ENCODE data around the gene LY6G5C. TPM values are rescaled to one million over a fixed set of nuclear protein-coding genes. Genes with fewer than 3 reads are reported as not detected.

LY6G5C gene
- total RNA-seq, 1 experiment from 2014 or later = 1.3 TPM

DNA sequence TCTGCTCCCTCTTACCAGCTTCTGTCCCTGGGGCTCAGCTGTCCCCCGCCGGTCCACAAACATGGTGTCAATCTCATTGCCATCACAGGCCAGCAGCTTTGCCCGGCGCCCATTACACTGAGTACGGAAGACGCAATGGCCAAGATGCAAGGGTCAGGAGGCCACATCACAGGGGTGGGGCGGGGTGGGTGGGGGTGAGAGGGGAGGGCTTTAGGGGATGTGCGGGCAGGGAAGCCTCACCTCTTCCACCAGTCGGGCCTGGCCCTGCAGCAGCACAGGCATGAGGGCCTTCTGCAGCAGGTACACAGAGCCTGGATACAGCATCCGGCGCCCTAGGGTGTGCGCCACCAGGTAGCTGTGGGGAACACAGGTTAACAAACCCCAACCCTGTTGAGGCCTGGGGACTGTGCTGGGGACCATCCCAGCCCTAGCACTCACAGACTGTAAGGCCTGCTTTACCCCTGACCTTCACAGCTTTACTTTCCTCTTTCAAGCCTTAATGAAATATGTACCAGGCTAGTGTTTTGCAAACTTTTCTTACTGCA lies 10.8 kb upstream of the LY6G5C start:
- no peak for DNase-seq (ENCODE audit: extremely low read depth, low read depth)

DNA sequence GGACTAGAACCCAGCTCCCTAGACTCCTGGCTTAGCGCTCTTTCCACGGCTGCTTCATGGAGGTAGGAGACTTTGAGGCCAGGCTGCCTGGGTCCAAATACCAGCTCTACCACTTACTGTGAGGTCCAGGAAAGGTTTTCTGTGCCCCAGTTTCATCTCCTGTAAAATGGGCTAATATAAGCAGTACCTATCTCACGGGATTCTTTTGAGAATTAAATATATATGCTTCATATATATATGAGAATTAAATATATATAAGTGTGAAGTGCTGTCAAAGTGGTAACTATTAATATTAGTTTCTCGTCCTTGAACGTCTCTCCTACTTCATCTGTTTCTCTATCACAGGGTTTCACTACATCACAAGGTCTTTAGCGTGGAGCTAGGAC lies 10.2 kb upstream of the LY6G5C start:
- DNase-seq (ENCODE audit: extremely low read depth, low read depth) = no peak

DNA sequence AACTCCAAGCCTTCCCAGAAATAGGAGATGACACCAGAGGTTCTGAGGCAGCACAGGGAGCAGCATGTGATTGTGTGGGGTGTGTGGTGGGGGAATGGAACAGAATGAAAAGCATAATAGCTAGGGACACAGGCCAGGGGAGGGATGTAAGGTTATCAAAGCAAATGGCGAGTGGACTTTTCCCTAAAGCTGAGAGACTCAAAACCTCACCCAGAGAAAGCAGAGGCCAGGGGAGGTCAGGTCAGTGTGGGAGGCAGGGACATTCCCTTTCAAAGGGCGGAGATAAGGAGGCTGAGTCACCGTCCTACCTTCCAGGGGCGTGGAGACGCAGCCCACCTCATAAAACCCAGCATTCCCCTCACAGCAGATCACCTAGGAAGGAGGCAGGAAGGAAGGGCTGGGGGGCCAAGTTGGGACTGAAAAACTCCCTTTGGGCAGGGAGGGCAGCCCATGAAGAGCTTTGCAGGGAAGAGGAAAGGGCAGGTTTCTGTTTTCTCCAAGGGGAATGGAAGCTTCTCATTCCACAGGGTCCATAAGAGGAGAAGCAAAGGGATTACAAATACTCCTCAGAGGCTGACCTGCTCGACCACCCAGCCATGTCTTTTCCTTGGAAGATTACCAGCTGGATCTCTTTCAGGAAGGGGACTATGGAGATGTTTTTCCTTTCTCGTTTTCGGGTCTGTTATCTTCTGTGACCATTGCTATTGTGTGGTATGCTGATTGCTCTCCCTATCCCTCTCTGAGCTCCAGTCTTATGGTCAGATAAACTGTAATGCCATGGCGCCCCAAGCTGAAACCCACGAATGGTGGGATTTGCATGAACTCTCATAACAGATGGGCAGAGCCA lies 9.6 kb upstream of the LY6G5C start:
- DNase-seq (ENCODE audit: extremely low read depth, low read depth) = no peak

DNA sequence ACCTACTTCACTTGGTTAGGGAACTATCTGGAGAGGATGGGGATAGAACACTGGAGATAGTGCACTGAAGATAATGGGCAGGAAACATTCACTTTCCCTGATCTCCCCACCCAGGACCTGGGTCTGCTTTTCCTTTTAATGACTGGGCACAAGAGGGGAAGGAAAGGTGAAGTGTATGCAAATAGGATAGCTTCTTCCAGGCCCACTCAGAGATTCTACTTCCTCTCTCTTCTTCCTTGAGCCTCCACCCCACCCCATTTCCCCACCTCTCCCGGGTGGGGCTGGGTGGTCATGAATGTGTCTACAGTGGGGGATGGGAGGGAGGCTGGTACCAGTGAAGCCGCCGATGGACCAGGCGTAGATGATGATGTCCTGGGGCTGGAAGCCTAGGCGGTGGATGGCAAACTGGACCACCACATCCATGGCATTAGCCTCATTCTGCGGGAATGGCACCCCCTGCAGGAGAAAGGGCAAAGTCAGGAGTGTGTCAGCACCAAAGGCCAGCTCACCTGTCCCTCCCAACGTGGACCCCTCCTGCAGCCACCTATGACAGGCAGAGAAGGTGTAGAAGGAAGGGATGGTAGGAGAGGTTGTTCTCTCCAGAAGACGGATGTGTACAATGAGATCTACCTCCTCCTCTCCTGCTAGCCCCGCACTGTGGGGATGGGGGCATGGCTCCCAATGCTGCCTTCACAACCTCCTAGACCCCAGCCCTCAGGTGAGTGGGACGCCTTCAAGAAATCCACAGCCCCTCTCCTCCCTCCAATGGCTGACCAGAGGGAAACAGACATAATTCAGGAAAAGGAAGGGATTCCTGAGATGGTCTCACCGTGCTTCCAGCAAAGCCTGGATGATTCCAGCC lies 8.6 kb upstream of the LY6G5C start:
- DNase-seq (ENCODE audit: extremely low read depth, low read depth) = no peak

DNA sequence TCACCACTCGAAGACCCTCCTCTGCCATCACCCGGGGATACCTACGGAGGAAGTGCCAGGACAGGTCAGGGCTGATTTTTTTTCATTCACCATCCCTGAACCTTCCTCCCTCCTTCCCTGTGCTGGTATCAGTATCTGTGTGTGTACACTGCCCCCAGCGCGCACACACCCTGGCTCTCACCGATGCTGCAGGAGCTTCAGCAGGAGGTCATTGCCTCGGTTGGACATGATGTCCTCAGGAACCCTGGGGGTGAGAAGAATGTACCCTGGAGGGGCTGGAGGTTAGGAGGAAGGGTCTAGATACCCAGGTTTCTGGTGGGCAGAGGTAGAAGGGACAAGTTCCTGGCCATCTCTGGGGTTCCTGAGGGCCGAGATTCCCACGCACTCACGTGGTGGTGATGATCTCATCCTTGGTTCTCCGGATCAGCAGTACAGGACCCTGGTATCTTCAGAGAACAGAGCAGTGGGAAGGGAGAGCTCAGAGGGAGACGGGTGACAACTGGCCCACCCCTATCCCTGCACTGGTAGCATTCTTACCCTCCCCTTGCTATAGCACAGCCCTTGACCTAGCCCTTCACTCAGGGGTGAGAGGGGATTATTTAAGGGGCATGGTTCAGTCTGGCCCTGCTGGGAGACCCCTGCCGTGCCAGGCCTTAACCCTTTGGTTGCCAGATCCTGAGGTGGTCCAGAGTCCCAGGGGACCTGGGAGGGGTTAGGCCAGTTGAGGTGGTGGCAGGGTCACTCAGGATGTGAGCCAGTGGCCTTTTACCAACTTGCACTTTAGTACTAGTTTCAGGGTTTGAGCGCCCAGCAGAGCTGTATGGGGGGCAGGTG lies 7.2 kb upstream of the LY6G5C start:
- DNase-seq (ENCODE audit: extremely low read depth, low read depth) = no peak

DNA sequence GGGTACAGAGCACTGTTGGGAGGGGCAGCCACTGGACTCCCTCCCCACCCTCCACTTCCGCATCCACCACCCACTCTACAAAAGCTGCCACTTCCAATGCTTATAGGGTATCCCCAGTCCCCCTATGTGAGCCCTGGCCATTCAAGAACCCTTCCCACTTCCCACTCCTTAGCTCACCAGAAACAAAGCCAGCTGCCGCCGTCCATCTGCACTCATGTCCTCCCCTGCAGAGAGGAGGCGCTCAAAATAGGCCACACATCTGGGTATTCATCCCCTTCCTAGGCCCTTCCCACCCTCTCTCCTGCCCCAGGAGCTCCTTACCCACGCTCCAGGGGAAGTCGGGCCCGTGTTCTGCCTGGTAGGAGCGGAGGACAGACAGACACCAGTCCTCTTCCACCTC lies 6.5 kb upstream of the LY6G5C start:
- DNase-seq (ENCODE audit: extremely low read depth, low read depth) = no peak

DNA sequence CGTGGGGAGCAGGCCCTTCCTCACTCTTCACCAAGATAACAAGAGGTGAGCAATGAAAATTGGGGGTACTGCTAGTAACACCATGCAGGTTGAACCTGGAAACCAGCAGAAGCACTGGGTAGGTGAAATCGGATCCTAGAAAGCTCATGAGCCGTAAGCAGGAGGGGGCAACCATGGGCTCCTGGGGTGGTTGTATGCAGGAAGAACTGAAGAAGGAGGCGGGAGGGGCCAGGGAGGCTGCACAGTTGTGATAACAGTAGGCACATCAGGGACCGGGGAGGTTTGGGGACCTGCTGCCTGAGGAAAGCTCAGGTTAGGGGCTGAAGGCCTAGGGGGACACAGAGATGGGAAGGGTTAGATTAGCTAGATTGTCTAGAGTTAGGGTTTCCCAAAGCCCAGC lies 5.6 kb upstream of the LY6G5C start:
- DNase-seq (ENCODE audit: extremely low read depth, low read depth) = no peak

DNA sequence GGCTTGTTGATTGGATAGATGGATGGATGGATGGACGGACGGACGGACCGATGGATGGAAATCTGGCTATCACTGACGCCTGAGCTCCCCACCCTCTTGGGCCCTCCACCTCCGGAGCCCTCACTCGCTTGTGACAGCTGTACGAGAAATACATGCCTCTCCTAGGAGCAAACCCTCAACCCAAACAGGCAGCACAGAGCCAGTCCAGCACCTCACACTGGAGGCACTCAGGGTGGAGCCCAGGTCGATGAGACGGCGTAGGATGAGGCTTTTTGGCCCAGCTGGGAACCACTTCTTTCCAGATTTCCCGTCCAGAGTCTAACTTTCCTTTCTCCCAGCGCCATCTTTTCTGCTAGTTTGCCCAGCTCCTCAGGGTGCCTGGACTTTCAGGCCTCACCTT lies 2.7 kb upstream of the LY6G5C start:
- no peak for DNase-seq (ENCODE audit: extremely low read depth, low read depth)

DNA sequence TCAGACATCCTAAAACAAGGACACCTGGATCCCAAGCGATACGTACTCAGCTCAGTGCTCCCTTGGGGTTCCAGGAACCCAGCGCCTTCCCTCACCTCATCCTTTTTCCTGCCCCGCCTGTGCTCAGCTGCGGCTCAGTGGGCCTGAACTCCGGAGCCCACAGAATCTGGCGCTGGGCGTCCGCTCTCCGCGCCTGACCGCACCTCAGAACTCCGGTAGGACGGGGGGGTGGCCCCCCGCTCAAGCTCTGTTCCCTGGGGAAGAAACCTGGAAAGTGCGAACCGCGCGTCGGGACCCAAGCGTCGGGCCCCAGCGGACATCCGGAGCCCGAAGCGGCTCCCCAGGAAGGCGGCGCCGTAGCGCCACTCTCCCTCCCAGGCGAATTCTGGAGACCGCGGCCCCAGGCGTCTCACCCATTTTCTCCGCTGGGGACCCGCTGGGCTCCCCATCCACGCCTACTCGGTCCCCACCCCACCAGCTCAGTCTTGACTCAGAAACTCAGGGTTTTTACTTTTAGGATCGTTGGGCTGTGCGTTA lies 336 bp upstream of the LY6G5C start:
- no peak for DNase-seq (ENCODE audit: extremely low read depth, low read depth)

DNA sequence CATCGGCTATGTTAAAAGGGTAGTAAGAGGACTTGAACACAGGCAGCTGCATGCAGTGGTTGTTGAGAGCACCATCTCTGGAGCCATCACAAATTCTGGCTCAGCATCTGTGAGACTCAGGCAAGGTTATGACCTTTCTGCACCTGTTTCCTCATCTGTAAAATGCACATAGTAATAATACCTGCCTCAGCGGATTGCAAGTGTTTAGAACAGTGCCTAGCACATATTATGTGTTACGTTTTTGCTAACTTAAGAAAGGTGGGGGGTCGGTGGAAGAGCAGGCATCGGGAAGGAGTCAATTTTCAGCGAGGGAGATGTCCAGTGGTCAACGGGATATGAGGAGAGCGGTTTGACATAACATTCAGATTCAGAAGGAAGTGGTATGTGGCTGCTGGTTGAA lies 2.9 kb downstream of the LY6G5C start:
- no peak for DNase-seq (ENCODE audit: extremely low read depth, low read depth)

DNA sequence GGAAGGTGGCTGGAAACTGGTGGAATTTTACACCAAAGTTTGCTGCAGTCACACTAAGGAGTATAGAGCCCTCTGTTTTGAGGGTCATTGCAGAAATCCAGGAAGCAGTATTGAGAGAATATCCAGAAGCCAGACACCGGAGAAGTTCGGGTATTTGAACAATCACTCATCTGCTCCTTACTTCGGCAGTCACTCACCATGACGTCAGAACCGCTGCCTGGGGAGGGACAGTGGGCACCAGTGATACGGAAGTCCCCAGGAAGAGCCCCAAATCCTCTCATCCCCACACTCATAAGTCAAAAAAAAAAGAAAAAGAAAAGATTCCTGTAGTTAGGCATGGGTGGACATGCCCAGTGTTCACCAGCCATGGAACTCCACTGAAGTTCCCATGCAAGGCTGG lies 4.0 kb downstream of the LY6G5C start:
- DNase-seq (ENCODE audit: extremely low read depth, low read depth) = no peak

DNA sequence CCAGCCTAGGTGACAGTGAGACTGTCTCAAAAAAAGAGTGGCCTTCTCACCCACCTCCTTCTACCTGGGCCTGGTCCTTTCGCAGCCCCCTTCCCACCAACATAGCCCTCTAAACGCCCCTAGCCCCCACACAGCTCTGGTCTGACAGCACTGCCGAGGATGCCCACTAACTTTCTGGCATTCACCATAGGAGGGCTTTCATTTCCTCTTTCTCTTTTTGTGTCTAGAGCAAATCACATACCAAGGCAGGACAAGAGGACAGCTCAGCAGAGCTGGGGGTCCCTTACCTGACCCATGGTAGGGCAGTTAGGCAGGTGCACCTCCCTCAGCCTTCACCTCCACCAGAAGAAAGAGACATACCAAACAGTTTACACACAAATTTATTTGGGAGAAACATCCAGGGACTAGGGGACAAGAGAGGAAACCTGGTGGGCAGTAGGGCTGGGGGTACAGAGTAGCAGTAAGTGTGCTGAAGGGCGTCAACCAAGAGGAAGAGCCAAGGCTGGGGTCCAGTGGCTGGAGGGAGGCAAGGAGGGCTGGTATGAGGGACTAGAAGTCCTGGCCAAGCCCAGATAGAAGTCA lies 4.5 kb downstream of the LY6G5C start:
- DNase-seq (ENCODE audit: extremely low read depth, low read depth) = no peak

DNA sequence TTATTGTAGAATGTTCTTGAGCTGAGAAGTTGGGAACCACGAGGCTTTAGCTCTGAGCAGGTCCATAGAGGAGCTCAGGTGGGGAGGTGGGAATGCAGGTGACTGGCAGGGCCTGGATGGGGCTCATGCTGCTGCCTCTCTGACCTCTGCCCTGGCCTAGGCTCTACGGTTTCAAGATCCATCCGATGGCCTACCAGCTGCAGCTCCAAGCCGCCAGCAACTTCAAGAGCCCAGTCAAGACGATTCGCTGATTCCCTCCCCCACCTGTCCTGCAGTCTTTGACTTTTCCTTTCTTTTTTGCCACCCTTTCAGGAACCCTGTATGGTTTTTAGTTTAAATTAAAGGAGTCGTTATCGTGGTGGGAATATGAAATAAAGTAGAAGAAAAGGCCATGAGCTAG lies 11.2 kb downstream of the LY6G5C start, which contains the start of gene LY6G5B:
Gene LY6G5B, plus strand, starts transcription at position 301 of the 400 bp plus-strand sequence. CDS start 975 bp downstream, outside the sequence.
- no peak for DNase-seq (ENCODE audit: extremely low read depth, low read depth)

DNA sequence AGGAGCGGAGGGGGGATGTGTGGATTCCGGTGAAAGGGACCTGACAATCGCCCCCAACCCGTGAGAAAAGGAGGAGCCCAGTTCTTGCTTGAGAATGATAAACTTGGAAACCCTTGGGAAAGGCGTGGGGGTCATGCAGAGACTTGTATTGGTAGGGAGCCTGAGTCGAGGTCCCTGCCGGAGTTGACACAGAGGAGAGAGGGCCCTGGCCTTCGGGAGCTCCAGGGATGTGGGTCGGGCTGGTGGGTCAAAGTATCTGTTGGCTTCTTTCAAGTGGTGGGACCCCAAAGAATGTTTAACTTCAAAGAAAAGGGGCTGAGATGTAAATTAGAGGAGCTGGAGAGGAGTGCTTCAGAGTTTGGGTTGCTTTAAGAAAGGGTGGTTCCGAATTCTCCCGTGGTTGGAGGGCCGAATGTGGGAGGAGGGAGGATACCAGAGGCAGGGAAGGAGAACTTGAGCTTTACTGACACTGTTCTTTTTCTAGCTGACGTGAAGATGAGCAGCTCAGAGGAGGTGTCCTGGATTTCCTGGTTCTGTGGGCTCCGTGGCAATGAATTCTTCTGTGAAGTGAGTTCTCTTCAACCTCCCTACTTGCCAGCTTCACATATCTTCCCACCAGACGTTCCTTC lies 14.4 kb downstream of the LY6G5C start:
- DNase-seq (ENCODE audit: extremely low read depth, low read depth) = no peak

DNA sequence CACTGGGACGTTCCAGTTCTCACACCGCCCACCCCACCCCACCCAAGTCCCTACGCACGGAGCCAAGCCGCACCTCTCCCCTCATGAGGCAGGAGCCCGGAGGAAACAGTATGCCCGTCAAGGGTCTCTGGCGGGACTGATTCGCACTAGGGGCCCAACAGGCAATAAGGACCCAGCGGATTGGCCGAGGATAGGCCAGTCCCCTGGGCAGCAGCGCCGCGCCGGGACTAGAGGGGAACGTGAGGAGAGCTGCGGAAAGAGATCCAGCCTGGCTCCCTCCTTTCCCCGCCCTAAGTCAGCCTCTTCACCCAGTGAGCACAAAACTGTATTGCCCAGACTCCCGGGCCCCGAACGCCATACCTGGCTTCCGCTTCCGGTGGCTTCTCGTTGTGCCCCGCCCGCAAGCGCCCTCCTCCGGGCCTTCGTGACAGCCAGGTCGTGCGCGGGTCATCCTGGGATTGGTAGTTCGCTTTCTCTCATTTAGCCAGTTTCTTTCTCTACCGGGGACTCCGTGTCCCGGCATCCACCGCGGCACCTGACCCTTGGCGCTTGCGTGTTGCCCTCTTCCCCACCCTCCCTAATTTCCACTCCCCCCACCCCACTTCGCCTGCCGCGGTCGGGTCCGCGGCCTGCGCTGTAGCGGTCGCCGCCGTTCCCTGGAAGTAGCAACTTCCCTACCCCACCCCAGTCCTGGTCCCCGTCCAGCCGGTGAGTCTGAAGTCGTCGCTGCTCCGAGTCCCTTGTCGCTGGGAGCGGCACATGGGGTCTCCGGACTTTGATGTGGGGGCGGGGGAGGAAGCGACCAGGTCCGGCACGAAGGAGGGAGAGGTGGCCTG lies 15.1 kb downstream of the LY6G5C start, which contains the start of gene CSNK2B:
Gene CSNK2B, plus strand, starts transcription at position 580 of the 836 bp plus-strand sequence. CDS start 752 bp downstream, outside the sequence.
- peak; percentile 93 for DNase-seq (ENCODE audit: extremely low read depth, low read depth)

DNA sequence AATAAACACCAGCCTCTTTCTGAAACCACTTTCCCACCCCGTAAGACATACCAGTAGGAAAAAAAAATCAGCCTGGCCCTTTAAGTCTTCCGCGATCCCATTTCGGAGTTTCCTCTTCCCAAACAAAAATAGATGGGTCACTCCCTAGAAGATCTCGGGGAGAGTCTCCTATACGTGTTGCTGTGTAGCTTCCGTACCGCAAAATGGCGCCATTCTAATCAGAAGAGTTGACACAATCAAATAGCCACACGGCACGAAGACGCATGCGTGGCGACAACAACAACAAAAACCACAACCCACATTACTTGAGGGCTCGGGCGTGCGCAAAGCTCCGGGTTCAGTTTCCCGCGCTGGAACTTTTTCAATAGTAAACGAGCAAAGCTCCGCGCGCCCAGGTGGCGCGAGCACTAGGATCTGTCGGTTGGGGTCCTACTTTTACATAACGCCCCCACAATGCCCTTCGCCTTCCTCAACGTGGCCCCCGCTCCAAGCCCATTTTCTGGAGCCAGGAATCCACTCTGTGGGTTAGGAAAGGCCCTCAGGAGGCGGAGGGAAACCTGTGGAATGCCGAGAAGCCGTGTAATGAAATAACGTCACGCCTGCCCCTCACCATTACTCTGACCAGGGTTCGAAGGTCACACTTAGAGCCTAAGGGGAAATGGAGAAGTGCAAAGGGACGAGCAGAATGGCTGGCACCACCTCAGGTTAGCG lies 15.9 kb downstream of the LY6G5C start, which contains the start of gene GPANK1:
Gene GPANK1, minus strand, starts transcription at position 208 of the 711 bp plus-strand sequence. CDS start 519 bp downstream, outside the sequence.
- DNase-seq (ENCODE audit: extremely low read depth, low read depth) = peak; percentile 88

DNA sequence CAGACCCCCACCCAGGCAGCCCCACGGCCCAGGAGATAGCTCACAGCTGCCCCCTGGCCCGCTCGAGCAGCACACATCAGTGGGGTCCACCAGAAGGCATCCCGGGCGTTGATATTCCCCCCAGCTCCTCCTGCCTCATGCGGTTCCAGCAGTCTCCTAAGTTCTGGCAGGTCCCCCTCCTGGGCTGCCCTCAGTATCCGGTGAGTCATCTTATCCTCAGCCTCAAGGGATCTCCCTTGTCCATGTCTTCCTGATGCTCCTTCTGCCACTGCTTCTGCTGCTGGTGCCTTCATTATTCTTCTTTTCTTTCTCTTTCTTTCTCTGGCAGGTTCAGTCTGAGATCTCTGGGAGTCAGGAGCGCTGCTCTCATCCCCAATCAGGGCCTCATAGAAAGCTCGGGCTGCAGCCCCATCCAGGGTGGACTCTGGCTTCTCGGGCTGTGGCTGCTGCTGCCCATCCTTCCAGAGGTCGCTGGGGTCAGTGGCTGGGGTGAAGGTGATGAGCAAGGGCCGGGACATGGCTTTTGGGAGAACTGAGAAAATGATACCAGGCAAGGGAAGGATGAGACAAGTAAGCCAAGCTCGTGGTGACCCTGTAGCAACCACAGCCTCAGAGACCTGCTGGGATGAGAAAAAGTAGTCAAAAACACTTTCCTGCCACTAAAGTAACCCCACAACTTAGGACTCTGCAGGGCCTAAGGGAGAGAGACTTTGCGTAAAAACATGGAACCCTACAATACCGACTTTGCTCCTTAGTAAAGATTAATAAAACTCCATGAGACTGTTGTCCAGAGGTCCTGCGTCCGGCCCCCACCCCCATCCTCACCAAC lies 16.7 kb downstream of the LY6G5C start:
- DNase-seq (ENCODE audit: extremely low read depth, low read depth) = no peak

Measured in NCI-H460 (cell line).